NCI-H2196 treated with DMSO at 0.1 percent for 48 hours (cell line): Measurements from ENCODE around the gene RRP36.
"Not testable (repeated sequence)": the region's sequence is repeated elsewhere in the genome, so short reads cannot be mapped to it uniquely, and the experiment has no call there.

Experiments
- DNase-seq: peaks from one replicate; lab custom pipeline; 2025; ENCODE audit not compliant: unreplicated experiment; lab: John Stamatoyannopoulos, UW

Gene RRP36

DNA sequence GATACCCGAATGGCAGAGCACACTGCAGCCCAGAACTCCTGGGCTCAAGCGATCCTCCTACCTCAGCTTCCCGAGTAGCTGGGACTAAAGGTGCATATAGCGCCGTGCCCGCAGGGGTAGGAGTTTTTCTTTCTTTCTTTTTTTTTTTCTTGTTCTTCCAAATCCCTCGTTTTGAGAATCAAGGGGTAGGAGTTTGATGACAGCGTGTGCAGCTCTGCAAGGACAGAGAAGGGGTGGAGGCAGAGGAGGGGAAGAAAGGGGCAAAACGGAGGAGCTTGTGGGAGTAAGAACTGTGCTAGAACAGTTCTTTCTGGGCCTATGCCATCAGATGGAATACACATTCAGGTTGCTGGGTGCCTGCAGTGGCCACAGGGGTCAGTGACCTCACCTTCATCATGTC, 15.3 kb downstream of the RRP36 start:
- no peak for DNase-seq

DNA sequence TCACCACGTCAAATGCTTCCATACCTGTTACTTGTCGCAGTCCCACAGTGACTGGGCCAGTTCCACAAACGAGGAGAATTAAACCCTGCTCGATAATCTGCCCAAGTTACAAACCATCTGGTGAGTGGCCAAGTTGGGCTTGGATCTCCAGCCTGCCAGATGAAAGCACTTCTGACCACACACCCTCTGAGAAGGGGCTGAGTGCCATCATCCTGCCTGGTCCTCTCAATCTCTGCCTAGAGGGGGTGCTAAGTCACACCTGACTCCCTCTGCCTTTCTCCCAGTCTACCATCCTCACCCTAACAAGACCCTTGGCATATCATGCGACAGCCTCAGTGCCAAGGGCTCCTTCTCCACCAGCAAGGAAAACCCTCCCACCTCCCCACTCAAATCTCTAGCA, 15.8 kb downstream of the RRP36 start:
- no peak for DNase-seq

DNA sequence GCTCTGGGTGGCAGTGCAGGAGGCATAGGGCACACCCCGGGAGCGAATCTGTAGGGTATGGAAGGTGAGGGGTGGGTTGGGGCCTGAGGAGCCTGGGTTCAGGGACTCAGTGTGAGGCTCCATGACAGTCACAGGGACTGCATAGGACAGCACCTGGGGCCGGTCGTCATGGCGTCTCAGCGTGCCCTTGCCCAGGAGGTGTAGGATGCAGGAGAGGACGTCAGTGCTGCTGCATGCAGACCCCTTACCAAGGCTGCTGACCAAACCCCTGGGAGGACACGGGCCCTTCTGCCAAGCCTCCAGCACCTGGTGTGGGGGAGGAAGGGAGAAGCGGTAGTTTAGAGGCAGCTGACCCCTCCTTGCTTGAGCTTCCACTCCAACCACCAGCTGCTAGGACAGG, 16.3 kb downstream of the RRP36 start:
- no peak for DNase-seq

DNA sequence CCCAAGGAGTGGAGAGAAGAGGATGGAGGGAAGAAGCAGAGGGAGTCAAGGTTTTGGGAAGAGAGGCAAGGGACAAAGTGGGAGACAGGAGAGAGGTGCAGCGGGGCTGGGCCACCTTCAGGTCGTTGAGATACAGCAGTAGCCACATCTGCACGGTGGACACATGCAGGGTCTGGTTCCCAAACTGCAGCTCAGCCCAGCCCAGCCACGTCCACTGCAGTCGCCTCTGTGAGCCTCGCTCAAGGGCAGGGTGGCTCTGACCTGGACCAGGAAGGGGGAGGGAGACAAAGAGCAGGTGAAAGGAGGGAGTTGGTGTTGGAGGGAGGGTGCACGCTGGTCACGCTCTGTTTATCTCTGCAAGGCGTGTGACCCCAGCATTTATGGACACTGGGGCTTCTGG, 17.3 kb downstream of the RRP36 start:
- DNase-seq, result no peak

DNA sequence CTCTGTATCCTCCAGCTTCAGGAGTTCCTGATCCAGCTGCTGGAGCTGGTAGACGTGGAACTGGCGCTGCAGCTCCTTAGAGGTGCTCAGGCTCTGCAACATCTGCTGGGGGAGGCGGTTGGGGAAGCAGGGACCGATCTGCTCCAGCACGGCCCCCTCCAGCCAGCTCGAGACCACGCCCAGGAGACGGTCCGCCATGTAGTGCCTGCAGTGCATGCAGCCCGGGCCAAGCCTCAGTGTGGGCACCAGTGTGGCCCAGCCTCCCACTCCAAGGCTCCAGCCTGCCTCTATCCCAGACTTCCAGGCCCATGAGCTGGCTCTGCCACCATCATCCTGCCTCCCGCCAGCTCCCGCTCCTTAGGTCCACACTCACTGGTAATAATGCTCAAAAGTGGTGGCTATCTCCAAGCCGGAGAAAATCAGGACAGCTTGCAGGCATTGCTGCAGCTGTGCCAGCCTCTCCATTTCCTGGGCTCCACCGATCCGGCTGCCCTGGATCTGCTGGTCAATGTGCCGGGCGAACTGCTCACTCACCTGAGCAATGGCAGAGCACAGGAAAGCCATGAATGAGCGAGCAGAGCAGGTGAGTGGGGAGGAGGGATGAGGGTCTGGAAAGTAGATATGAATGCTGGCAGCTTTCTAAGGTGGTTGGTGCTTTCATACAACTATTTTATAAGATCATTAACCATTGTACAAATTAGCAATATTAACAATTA, 19.3 kb downstream of the RRP36 start:
- DNase-seq, result no peak

DNA sequence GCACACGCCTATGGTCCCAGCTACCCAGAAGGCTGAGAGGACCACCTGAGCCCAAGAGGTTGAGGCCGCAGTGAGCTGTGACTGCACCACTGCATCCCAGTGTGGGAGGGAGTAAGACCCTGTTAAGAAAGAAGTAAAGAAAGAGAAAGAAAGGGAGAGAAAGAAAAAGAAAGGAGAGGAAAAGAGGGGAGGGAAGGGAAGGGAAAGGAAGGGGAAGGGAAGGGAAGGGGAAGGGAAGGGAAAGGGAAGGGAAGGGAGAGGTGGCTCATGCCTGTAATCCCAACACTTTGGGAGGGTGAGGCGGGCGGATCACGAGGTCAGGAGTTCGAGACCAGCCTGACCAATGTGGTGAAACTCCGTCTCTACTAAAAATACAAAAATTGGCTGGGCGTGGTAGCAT, 20.1 kb downstream of the RRP36 start:
- DNase-seq, result not testable (repeated sequence)

DNA sequence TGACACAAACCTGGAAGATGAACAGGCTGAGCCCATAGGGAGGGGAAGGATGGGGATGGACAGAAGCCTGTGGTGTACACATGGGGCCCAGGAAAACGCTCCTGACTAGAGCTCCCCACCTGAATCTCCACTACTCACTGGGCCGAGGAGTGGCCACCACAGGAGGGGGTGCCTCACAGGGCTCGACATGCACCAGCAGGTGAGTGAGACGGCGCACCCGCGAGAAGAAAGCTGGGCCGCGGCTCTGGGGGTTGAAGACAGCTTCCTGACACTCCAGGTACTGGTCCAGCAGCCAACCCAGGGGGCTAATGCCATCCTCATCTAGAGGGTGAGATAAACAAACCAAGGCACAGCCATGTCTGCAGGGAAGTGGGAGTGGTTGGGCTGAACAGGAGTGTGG, 21.9 kb downstream of the RRP36 start:
- DNase-seq, result no peak

DNA sequence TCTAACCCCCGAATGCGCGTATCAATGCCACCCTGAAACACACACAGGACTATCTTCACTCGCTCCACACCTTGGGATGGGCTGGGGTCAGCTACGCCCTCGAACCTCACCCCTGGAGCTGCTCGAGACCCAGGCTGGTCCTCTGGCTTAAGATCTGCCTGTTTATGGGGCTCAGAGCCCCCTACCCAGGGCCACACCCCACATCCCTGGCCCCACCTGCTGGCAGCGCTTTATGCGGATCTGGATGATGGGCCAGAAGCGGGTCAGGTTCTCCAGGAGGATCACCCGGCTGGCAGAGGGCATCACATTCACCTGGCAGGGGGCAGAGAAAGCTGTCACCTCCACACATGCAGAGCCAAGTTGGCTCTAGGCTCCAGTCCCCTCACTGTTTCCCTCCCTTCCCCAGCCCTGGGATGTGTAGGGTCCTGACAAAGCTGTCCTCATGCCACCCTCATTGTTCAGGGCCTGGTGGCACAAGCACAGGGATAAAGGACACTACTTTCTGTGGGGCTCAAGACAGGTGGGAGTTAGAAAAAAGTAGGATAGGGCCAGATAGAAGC, 24.0 kb downstream of the RRP36 start:
- no peak for DNase-seq

DNA sequence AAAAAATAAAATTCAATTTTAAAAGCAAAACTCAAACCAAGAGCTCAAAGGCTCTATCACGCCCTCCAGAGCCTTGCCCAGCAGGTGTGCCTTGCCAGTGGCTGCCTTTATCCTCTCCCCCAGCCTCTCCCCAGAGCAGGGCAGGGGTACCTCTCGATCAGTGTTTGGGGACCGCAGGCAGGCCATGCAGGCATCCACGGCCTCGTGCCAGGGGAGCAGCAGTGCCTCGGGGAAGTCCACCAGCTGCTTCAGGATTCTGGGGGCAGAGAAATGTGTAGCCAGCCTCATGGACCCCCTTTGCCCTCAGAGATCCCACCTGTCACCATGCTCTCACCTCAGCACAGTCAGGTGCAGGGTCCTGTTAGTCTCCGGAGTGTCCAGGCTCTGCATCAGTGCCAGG, 26.6 kb downstream of the RRP36 start:
- DNase-seq, result no peak

DNA sequence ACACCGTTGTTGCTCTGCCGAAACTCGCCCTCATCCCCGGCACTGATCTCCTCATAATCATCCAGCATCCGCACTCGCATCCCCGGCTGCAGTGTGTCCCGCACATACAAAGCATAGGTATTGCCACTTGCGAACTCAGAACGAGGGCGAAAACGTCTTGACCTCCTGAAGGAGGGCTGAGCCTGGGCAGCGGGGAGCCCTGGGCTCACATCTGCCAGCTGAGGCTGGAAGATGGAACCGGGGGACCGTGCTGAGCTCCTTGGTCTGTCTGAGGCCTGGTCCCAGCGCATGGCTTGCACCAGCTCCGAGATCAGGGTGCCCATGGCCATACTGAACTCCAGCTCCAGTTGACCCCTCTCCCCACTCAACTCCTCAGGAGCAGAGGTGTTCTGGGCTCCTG, 29.6 kb downstream of the RRP36 start:
- no peak for DNase-seq

DNA sequence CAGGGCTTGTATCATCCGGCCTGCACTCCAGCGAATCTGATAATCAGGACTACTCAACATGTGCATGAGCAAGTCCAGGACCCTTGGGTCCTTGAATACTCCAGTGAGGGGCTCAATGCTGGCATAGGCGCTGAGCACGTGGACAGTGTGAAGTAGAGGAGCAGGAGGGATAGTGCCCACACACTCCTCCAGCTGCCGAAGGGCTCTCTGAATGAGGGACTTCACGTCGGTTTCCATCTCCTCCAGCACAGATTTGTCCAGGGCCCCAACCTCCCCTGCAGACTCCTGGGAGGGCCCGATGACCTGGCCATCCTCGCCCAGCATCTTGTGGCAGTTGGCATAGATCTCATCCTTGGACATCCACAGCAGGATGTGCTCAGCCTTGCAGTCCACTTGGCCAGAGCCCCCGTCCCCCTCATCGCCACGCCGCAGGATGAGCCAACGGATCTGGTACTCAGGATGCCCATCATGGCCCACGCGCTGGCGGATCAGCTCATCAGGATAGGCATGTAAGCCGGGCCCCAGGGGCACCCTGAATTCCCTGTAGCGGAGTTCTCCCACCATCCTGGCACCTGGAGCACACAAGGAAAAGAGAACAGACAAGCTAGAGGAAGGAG, 30.9 kb downstream of the RRP36 start:
- DNase-seq, result no peak

DNA sequence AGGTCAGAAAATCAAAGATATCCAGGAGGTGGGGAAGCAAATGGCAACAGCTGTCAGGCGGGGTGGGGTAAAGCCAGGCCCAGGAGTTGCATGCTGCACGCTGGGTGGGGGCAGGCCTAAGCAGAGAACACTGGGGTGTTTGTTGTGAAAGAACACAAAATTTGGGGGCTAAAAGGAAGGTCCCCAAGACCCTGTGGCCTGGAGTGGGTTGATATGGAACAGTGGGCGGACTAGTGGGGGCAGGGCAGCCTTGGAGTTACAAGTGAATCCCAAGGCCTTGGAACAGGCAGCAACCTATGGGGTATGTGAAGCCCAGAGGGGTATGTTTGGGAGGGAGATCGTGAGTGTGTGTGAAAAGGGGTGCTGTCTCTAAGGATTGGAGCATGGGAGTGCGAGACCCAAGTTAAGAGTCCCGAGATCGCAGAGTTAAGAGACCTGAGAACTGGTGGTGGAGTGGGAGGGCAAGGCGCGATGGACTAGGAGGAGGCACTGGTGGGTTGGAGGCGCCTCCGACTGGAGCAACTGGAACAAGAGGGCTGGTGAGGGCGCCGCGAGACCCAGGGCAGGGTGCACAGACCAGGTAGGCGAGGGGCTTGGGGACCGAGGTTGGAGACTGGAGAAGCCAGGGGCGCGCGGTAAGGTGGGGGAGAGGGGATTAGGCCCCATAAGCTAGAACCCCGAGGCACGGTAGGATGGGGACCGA, 31.6 kb downstream of the RRP36 start:
- DNase-seq, result no peak

DNA sequence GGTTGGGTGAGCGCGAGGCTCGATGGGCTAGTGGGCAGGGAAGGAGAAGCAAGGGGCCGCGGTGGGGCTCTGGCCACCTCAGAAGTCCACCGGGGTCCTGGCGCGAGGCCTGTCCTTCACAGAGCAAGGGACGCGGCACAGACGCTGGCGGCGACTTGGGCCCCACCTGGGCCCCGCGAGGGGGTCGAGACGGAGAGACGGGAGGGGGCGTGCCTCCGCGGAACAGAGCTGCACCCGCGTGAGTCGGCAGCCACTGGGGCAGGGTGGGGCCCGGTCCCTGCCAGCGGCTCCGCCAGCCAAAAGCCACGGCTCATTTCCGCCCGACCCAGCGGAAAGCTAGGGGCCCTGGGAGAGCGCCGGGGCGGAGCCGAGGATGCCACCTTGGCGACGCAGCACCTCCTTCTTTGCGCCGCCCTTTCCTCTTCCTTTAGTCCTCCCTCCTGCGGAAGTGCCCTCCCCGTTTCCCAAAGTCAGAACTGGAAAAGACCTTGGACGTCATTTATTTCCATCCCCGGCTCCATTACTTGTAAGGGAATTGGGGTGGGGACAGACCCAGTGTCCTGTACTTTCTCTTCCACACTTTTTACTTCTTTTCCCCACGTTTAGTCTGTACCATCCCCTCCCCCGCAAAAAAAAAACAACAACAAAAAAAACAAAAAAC, 32.3 kb downstream of the RRP36 start, which contains the start of gene CUL7:
TSS of gene CUL7 (minus strand) at position 307 of the 661 bp plus-strand sequence. CDS start 1,063 bp downstream, outside the sequence.
- DNase-seq, result peak; percentile 92

DNA sequence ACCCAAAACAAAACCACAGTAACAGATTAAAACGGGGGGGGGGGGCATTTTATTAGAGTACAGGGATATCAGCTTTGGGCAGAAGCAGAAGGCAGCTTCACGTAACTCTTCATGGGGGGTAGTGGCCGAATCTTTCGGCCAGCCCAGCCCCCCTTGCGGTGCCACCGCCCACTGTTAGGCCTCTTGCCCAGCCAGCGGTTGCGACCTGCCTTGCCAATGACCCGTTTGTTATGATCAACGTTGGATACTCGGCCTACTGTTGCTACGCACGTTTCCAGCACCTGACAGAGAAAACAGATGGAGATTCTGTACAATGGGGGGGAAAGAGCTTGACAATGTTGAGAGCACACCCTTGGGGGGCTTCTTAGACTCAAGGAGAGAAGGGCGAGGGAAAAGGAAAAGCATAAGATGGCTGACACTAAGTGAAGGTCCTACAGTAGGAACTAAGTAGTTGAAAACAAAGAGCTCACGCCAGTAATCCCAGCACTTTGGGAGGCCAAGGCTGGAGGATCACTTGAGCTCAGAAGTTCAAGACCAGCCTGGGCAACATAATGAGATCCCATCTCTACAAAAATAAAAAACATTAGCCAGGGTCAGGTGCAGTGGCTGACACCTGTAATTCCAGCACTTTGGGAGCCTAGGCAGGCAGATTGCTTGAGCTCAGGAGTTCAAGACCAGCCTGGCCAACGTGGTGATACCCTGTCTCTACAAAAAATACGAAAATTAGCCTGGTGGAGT, 33.0 kb downstream of the RRP36 start:
- no peak for DNase-seq

DNA sequence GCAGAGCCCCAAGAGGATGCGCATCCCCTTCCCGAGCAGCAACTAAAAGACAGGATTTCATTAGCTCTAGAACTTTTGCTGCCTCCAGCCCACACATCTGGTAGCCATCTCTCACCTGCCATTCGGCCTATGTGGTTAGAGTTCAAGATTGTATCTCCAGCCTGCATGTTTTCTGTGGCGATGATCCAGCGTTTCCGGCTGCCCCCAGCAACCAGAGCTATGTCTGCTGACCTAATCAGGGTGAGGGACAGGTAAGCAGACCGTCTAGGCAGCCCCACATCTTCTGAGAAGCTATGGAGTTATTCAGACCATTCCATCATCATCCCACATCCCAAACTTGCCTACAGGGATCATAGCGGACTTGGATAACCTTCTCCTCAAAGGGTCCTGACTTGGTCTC, 34.5 kb downstream of the RRP36 start:
- no peak for DNase-seq

DNA sequence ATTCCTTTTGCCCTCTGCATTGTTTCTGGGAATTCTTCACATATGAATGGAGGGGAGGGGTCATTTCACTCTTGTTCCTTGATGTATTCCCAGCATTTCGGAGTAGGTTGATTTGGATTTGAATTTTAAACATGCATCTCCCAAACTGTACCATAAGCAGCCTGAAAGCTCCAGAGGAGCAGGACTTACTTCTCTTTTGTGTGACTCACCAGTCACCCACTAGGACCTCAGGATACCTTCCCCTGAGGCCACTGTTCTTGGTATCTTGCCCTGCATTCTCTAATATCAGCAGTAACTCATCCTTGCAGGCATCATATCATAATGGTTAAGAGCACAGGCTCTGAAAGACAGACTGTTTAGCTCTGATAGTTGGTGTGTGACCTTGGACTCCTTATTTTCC, 37.1 kb downstream of the RRP36 start:
- DNase-seq, result no peak

DNA sequence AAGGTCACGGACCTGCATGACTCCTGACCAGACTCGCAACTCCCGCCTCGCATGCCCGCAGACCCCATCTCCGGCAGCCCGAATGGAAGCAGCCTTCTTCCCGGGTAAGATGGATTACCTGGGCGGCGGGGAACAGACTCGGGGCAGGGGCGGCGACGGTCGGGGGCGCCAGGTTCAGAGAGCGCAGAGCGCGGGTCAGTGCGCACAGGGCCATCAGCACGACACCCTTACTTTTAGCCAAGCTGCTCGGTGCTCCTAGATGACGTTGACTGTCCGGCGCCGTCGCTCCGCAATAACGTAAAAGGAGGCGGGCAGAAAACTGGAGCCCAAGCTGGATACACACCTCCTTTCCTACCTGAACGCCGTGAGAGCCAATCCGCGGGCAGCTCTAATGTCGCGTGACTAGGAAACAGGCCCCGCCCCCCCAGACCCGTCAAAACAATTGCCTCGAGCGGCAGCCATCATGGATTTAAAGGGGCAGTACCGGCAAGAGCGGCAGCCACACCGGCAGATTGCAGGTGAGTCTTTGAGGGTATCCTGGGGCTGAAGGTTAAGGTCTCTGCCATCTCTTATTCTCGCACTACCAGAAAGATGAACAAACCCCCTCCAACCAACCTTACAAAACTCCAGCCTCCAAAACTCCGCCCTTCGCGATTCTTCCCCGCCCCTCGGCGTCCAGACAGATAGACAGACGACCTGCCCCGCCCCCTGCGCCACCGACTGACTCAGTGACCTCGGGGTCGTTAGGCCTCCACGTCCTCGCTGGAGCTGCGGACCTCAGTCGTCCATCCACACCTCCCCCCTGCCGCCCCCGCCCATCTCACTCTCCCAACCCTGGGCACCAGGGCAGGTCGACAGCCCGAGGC, 38.0 kb downstream of the RRP36 start, which contains the start of the genes KLC4 and MRPL2:
TSS of gene KLC4 (plus strand) at position 464 of the 866 bp plus-strand sequence. CDS start 1,705 bp downstream, outside the sequence.
TSS of gene MRPL2 (minus strand) at position 267 of the 866 bp plus-strand sequence. CDS start at position 214, 53 bp downstream.
- DNase-seq, result peak; percentile 97

DNA sequence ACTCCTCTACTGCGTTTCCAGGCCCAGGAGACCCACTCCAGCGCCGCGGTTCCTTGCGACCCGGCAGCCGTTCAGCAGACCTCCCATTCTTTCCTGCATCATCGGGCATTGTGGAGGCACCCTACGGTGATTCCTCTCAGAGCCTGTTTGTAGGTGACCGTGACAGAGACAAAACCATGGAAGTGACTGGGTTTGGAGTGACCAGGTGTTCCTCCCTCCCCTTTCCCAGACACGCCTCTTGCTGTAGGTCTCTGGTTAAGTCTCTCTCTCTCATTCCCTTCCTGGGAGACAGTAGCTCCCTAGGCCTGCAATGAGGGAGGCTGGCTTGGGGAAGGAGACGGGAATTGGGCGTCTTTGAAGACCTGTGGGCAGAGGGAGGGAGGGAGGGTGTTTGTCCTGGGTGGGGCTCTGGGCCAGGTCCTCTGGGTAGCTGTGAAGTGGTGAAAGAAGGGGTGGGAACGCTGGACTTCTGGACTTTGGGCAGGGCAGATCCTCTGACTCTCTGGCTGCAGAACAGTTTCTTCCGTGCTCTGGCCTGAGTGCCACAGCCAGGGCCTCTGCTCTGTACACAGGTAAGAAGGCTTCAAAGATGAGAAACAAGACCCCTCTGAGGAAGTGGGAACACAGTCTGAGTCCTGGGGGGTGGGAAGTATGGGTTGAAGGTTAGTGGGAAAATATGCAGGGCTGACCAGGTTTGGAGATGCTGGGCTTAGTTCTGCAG, 38.8 kb downstream of the RRP36 start:
- DNase-seq, result no peak
